ENCODE measurements around the gene C9orf78.
"Not testable (repeated sequence)": the region's sequence is repeated elsewhere in the genome, so short reads cannot be mapped to it uniquely, and the experiment has no call there.

The C9orf78 gene

GRCh38 chr9:129809346-129809745 is 25.7 kb downstream of the C9orf78 start:
- no peak for DNase-seq

GRCh38 chr9:129806061-129806460 is 29.0 kb downstream of the C9orf78 start:
- no peak for DNase-seq

GRCh38 chr9:129803676-129804060 is 31.4 kb downstream of the C9orf78 start:
- DNase-seq, result no peak

DNA sequence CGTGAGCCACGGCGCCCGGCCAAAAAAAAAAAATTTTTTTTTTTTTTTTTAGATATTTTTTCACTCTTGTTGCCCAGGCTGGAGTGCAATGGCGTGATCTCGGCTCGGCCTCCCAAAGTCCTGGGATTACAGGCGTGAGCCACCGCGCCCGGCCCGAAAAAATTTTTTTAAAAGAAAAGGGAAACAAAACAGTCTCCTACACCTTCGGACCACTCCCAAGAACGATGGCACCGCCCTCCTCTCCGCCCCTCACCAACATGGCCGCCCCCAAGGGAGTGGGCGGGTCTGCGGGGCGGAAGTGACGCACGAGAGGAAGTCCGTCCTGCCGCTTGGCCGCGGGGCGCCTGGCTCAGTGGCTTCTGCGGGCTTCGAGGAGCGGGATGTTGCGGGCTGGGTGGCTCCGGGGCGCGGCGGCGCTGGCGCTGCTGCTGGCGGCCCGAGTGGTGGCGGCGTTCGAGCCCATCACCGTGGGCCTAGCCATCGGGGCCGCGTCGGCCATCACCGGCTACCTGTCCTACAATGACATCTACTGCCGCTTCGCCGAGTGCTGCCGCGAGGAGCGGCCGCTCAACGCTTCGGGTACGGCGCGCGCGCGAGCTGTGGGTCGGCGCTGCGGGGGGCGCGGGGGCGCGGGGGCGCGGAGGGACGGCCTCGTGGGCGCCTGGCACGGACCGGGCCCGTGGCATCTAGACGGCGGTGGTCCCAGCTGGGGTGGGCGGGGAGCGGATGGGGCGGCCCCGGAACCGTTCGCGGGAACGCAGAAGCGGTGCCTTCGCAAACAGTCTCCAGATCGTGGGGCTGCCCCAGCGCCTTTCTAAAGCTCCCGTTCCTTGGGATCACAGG is 32.0 kb downstream of the C9orf78 start, which contains the start of gene TOR1B:
Gene TOR1B, plus strand, starts transcription at position 352 of the 843 bp plus-strand sequence. Its CDS starts 29 bp downstream, at position 381.
- peak; percentile 87 to 91 (median 89) for DNase-seq

- DNase-seq, result no peak
Observed at GRCh38 chr9:129801504-129801903, 33.6 kb downstream of the C9orf78 start.

GRCh38 chr9:129798973-129799372 is 36.1 kb downstream of the C9orf78 start:
- no peak for DNase-seq

DNA sequence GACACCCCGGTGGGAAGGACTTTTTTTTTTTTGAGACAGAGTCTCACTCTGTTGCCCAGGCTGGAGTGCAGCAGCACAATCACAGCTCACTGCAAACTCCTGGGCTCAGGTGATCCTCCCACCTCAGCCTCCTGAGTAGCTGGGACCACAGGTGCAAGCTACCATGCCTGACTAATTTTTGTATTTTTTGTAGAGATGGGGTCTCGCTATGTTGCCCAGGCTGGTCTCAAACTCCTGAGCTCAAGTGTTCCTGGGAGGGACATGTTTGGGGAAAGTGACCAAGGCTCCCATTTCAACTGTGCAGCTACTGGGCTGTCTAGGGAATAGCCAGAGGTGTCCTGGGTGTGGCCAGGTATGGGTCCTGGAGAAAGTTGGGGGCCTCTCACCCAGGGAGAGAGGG is 39.0 kb downstream of the C9orf78 start:
- not testable (repeated sequence) for DNase-seq

DNA sequence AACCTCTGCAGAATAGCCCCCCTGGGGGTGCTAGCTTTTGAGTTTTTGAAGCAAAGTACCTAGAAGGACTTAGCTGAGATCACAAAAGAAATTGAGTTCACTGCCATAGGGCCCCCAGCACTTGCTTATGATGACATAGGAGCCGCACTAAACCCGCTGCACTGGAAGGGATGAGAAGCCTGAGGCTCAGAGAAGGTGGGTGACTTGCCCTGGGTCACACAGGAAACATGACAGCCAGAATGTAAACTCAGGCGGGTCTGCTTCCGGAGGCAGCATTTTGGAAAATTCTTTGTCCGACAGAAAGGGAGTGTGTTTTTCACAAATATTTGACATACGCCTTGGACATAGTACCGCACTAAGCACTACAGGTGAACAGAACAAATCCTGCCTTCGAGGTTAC is 40.5 kb downstream of the C9orf78 start:
- DNase-seq, result no peak

GRCh38 chr9:129786481-129786880 is 48.6 kb downstream of the C9orf78 start:
- no peak for DNase-seq

- no peak for DNase-seq
Observed at GRCh38 chr9:129785866-129786265, 49.2 kb downstream of the C9orf78 start.

DNA sequence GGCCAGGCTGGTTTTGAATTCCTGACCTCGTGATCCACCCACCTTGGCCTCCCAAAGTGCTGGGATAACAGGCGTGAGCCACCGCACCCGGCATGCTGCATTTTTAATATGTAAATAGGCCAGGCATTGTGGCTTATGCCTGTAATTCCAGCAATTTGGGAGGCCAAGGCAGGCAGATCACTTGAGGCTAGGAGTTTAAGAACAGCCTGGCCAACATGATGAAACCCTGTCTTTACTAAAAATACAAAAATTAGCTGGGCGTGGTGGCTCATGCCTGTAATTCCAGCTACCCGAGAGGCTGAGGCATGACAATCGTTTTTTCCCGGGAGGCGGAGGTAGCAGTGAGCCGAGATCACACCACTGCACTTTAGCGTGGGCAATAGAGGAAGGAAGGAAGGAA is 50.1 kb downstream of the C9orf78 start:
- not testable (repeated sequence) for DNase-seq

GRCh38 chr9:129783516-129784361 is 51.3 kb downstream of the C9orf78 start:
- peak; percentile 29 to 52 (median 44) for DNase-seq

DNA sequence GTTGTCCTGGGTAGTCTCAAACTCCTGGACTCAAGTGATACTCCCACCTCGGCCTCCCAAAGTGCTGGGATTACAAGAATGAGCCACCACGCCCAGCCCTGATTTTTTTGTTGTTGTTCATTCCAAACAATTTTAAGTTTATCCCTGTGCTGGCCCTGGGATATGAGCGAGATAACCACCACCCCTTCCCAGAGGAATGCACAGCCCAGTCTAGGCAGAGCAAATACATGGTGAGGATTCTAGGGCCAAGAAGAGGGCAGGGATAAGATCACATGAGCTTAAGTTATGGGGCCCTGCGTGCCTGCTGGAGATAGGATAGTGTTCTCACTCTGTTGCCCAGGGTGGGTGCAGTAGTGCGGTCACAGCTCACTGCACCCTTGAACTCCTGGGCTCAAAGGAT is 53.1 kb downstream of the C9orf78 start:
- no peak for DNase-seq

GRCh38 chr9:129781131-129781530 is 53.9 kb downstream of the C9orf78 start:
- DNase-seq, result no peak

- DNase-seq, result no peak
Observed at GRCh38 chr9:129779560-129780190, 55.4 kb downstream of the C9orf78 start.

DNA sequence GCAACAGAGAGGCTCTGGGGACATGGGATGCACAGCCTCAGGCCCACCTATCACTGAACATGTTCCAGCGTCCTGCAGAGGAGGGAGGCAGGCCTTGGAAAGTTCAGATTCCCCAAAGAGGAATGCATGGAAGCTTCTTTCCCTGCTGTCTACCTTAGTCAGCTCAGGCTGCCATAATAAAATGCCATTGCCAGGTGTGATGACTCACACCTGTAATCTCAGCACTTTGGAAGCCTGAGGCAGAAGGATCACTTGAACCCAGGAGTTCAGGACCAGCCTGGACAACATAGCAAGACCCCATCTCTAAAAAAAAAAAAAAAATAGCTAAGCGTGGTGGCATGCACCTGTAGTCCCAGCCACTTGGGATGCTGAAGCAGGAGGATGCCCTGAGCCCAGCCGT is 56.6 kb downstream of the C9orf78 start:
- DNase-seq, result no peak

GRCh38 chr9:129777769-129778130 is 57.3 kb downstream of the C9orf78 start:
- no peak for DNase-seq

Measured in activated CD4-positive, CD25-positive, alpha-beta regulatory T cell (primary cell).